Spleen (tissue), 7 donors: ENCODE results near the gene ACADS.

ENCODE experiments used
- POLR2A ChIP-seq, 3 donors: fragments of 450-650 bp; IDR thresholded peaks; one replicate each; pipeline ENCODE4 v1.5.1; 2017; ENCODE audit warnings: antibody characterized with exemption in 3 of 3, mild to moderate bottlenecking in 1 of 3
- POLR2AphosphoS5 ChIP-seq, 3 donors: sonication (generic); formaldehyde crosslinking; IDR thresholded peaks; one replicate each; pipeline ENCODE4 v1.5.1; 2017; ENCODE audit warnings: antibody characterized with exemption in 3 of 3
- TF ChIP-seq, protein P1 (sequence below), 11 experiments: fragments of 200-600 bp in 7 of 11; fragments of 450-650 bp in 4 of 11; sonication (generic) in 4 of 11; IDR thresholded peaks in 8 of 11; conservative IDR thresholded peaks in 3 of 11; 1 replicate in 7 of 11; 2 replicates in 4 of 11; pipeline versions ENCODE4 v1.4.0 to v1.8.0; 2016 to 2021; ENCODE audit warnings: antibody characterized with exemption in 11 of 11, inconsistent platforms in 4 of 11, mild to moderate bottlenecking in 1 of 11
- donor health status: DM: no; HTN: no; CAD: no; lungs with moderate emphysema.
- donor health status: DM: no; HTN: no; CAD: no.
- donor health status: DM: no; HTN: no; CAD: no.

DNA sequence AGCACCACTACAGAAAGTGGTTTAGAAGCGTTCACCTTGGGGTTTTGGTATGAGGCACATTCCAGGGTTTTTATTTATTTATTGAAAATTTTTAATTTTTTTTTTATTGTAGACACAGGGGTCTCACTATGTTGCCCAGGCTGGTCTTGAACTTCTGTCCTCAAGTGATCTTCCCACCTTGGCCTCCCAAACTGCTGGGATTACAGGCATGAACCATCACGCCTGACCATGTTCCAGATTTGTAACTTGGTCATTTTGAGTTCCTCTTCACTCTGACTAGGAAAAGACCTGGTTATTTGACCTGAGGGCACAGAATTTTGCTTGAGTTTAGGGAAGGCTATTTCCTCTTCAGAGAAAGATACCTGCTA, 35.6 kb upstream of the ACADS start:
- TF ChIP-seq POLR2A (IDR thresholded peaks at IDR 0.05) = no peak
- TF ChIP-seq, protein P1, sequence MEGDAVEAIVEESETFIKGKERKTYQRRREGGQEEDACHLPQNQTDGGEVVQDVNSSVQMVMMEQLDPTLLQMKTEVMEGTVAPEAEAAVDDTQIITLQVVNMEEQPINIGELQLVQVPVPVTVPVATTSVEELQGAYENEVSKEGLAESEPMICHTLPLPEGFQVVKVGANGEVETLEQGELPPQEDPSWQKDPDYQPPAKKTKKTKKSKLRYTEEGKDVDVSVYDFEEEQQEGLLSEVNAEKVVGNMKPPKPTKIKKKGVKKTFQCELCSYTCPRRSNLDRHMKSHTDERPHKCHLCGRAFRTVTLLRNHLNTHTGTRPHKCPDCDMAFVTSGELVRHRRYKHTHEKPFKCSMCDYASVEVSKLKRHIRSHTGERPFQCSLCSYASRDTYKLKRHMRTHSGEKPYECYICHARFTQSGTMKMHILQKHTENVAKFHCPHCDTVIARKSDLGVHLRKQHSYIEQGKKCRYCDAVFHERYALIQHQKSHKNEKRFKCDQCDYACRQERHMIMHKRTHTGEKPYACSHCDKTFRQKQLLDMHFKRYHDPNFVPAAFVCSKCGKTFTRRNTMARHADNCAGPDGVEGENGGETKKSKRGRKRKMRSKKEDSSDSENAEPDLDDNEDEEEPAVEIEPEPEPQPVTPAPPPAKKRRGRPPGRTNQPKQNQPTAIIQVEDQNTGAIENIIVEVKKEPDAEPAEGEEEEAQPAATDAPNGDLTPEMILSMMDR (IDR thresholded peaks at IDR 0.05 in 8 of 11, conservative IDR thresholded peaks at IDR 0.05 in 3 of 11) = no peak
- TF ChIP-seq POLR2AphosphoS5 (IDR thresholded peaks at IDR 0.05) = no peak
